Measurements from ENCODE around the gene SSX5. TPM values are rescaled to one million over a fixed set of nuclear protein-coding genes. Genes with fewer than 3 reads are reported as not detected.
"Not testable (repeated sequence)": the region's sequence is repeated elsewhere in the genome, so short reads cannot be mapped to it uniquely, and the experiment has no call there.

Gene SSX5
- total and polyA plus RNA-seq, 4 donors = not detected

- DNase-seq (no peak), ATAC-seq (ENCODE audit: insufficient read depth, low FRiP score) (no peak)
- H3K27me3 ChIP-seq (ENCODE audit: control insufficient read depth in 3 of 3, insufficient read depth in 3 of 3, low read length in 2 of 3) = no peaks in the 10 kb centered on the region
- H3K9ac ChIP-seq (ENCODE audit: insufficient read depth in 1 of 2, low read length in 2 of 2) = no peak overlapping the region
- TF ChIP-seq, protein P1, sequence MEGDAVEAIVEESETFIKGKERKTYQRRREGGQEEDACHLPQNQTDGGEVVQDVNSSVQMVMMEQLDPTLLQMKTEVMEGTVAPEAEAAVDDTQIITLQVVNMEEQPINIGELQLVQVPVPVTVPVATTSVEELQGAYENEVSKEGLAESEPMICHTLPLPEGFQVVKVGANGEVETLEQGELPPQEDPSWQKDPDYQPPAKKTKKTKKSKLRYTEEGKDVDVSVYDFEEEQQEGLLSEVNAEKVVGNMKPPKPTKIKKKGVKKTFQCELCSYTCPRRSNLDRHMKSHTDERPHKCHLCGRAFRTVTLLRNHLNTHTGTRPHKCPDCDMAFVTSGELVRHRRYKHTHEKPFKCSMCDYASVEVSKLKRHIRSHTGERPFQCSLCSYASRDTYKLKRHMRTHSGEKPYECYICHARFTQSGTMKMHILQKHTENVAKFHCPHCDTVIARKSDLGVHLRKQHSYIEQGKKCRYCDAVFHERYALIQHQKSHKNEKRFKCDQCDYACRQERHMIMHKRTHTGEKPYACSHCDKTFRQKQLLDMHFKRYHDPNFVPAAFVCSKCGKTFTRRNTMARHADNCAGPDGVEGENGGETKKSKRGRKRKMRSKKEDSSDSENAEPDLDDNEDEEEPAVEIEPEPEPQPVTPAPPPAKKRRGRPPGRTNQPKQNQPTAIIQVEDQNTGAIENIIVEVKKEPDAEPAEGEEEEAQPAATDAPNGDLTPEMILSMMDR (IDR thresholded peaks at IDR 0.05; ENCODE audit: control extremely low read depth, extremely low read depth) = no peak
- H3K9me3 ChIP-seq (ENCODE audit: control insufficient read depth in 4 of 4, insufficient read depth in 3 of 4, low read length in 3 of 4) = peaks cover 0 to 3% (median 0%) of the 10 kb centered on the region in 4 donors
- no peak overlapping the region for H3K27ac ChIP-seq (ENCODE audit: low read depth in 1 of 2, low read length in 1 of 2)
- no peaks in the 10 kb centered on the region for H3K36me3 ChIP-seq (ENCODE audit: control insufficient read depth in 4 of 4, insufficient read depth in 4 of 4, low read length in 4 of 4)
- no peak overlapping the region for H3K4me3 ChIP-seq
- 92 to 100% methylated on average over 4 of the region's 4 CpGs for WGBS, 2 donors
- no peaks in the 10 kb centered on the region for H3K4me1 ChIP-seq (ENCODE audit: control insufficient read depth in 5 of 5, insufficient read depth in 5 of 5, low read length in 5 of 5)
Observed at GRCh38 chrX:48180811-48181210, 15.8 kb downstream of the SSX5 start.

- no peaks in the 10 kb centered on the region for H3K27me3 ChIP-seq (ENCODE audit: control insufficient read depth in 3 of 3, insufficient read depth in 3 of 3, low read length in 2 of 3)
- H3K27ac ChIP-seq (ENCODE audit: low read depth in 1 of 2, low read length in 1 of 2) = no peak overlapping the region
- no peak overlapping the region for H3K4me3 ChIP-seq
- DNase-seq (no peak), ATAC-seq (ENCODE audit: insufficient read depth, low FRiP score) (no peak)
- H3K36me3 ChIP-seq (ENCODE audit: control insufficient read depth in 4 of 4, insufficient read depth in 4 of 4, low read length in 4 of 4) = no peaks in the 10 kb centered on the region
- no peak overlapping the region for H3K9ac ChIP-seq (ENCODE audit: insufficient read depth in 1 of 2, low read length in 2 of 2)
- TF ChIP-seq, protein P1 (IDR thresholded peaks at IDR 0.05; ENCODE audit: control extremely low read depth, extremely low read depth) = no peak
- peaks cover 0 to 3% (median 0%) of the 10 kb centered on the region in 4 donors for H3K9me3 ChIP-seq (ENCODE audit: control insufficient read depth in 4 of 4, insufficient read depth in 3 of 4, low read length in 3 of 4)
- 79 to 100% methylated on average over 4 of the region's 4 CpGs for WGBS, 2 donors
- H3K4me1 ChIP-seq (ENCODE audit: control insufficient read depth in 5 of 5, insufficient read depth in 5 of 5, low read length in 5 of 5) = no peaks in the 10 kb centered on the region
Observed at GRCh38 chrX:48179691-48180090, 16.9 kb downstream of the SSX5 start.

DNA sequence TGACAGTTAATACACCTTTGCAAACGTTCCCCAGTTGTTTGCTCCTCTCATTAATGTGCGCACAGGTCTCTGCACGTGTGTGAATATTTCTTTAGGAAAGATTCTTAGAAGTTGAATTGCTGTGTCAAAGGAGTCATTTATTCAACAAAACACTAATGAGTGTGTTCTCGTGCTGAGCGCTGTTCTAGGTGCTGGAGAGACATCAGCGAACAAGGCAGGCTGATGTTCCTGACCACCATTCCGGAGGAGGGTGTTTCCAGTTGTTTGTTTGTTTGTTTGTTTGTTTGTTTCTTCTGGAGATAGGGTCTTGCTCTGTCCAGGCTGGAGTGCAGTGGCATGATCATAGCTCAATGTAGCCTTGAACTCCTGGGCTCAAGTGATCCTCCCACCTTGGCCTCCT is 30.3 kb downstream of the SSX5 start:
- WGBS, 2 donors = 71 to 83% methylated on average over 4 to 6 of the region's 7 CpGs
- H3K27ac ChIP-seq (ENCODE audit: low read depth in 1 of 2, low read length in 1 of 2); H3K9me3 ChIP-seq (ENCODE audit: control insufficient read depth in 4 of 4, insufficient read depth in 3 of 4, low read length in 3 of 4); H3K27me3 ChIP-seq (ENCODE audit: control insufficient read depth in 3 of 3, insufficient read depth in 3 of 3, low read length in 2 of 3); H3K4me1 ChIP-seq (ENCODE audit: control insufficient read depth in 5 of 5, insufficient read depth in 5 of 5, low read length in 5 of 5); DNase-seq; H3K9ac ChIP-seq (ENCODE audit: insufficient read depth in 1 of 2, low read length in 2 of 2); ATAC-seq (ENCODE audit: insufficient read depth, low FRiP score); H3K36me3 ChIP-seq (ENCODE audit: control insufficient read depth in 4 of 4, insufficient read depth in 4 of 4, low read length in 4 of 4); H3K4me3 ChIP-seq: not testable (repeated sequence)

DNA sequence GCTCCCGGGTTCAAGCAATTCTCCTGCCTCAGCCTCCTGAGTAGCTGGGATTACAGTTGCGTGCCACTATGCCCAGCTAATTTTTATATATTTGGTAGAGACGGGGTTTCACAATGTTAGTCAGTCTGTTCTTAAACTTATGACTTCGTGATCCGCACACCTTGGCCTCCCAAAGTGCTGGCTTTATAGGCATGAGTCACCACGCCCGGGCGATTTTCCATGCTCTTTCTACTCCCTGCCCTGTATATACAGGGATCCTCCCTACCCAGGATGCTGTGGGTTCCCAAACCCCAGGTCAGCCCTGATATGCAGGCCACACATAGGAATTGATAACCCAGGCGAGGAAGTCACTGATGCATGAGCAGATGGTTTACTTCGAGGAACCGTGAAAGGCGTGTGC is 31.4 kb downstream of the SSX5 start:
- Histone ChIP-seq H3K9ac (ENCODE audit: insufficient read depth in 1 of 2, low read length in 2 of 2) (no peak overlapping the region), H3K27ac (ENCODE audit: low read depth in 1 of 2, low read length in 1 of 2) (no peak overlapping the region), H3K36me3 (ENCODE audit: control insufficient read depth in 4 of 4, insufficient read depth in 4 of 4, low read length in 4 of 4) (no peaks in the 10 kb centered on the region), H3K4me3 (no peak overlapping the region), H3K4me1 (ENCODE audit: control insufficient read depth in 5 of 5, insufficient read depth in 5 of 5, low read length in 5 of 5) (no peaks in the 10 kb centered on the region), H3K27me3 (ENCODE audit: control insufficient read depth in 3 of 3, insufficient read depth in 3 of 3, low read length in 2 of 3) (no peaks in the 10 kb centered on the region), H3K9me3 (ENCODE audit: control insufficient read depth in 4 of 4, insufficient read depth in 3 of 4, low read length in 3 of 4) (peaks cover 0 to 7% (median 0%) of the 10 kb centered on the region in 4 donors)
- WGBS, 2 donors = 84 to 87% methylated on average over 12 of the region's 12 CpGs
- TF ChIP-seq, protein P1 (IDR thresholded peaks at IDR 0.05; ENCODE audit: control extremely low read depth, extremely low read depth) = no peak
- DNase-seq (no peak), ATAC-seq (ENCODE audit: insufficient read depth, low FRiP score) (no peak)
